GM04503 (cell line): ENCODE data around the gene ANKRD11.
"Not testable (repeated sequence)": the region's sequence is repeated elsewhere in the genome, so short reads cannot be mapped to it uniquely, and the experiment has no call there.

Experiments
- DNase-seq: peaks from one replicate; pipeline ENCODE4 v3.0.0-alpha.2; 2012; ENCODE audit warnings: low read depth

The ANKRD11 gene

DNA sequence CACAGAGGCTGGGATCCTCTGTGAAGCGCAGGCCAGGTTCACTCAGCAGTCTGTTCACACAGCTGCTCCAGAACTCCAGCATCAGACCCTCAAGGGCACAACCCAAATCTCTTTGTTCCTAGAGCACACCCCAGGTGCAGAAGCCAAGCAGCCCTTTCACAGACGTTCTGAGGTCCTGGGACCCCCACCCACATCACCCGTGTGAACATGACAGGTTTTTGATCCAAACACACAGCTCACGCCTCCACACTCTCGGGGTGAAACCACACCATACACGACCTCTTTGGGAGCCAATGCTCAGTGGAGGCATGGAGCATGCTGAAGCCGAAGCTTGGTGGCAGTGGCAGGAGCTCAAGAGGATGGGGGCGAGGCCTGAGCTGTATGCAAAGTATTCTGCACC, 175.5 kb downstream of the ANKRD11 start:
- DNase-seq, result no peak

DNA sequence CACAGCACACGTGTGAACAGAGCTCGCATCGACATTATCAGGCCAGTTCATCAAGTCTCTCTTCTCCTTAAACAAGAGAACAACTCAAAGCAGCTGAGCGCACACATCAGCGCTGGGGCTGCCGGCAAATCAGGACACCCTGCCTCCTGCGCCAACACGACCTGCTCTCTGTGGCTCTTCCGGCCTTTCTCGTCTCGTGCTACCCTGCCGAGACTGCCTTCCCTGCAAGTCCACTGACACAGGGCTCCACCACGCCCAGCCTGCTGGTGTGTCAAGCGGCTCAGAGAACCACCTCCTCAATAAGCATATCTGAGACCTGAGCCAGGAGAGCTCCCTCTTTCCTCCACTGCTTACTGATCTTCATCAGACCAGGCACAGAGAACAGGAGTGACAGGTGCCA, 176.0 kb downstream of the ANKRD11 start:
- DNase-seq, result no peak

DNA sequence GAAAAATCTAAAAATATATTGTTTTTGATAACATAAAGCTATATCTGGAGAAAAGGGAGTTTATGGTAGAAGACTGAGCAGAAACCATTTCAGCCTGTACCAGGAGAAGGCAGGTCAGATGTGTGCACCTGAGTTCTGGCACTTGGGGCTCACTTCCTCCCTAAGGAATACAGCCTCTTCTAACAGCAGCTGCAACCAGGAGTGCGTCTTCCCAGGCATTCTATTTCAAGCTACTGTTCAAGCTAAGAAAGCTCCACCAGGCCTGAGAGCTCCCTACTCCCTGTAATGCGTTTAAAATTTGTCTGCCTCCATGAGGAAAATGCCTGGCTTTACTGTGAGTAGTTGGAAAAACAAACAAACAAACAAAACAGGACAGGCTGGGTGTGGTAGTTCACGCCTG, 176.8 kb downstream of the ANKRD11 start:
- no peak for DNase-seq

- DNase-seq, result no peak
Observed at GRCh38 chr16:89312598-89313299, 177.6 kb downstream of the ANKRD11 start.

DNA sequence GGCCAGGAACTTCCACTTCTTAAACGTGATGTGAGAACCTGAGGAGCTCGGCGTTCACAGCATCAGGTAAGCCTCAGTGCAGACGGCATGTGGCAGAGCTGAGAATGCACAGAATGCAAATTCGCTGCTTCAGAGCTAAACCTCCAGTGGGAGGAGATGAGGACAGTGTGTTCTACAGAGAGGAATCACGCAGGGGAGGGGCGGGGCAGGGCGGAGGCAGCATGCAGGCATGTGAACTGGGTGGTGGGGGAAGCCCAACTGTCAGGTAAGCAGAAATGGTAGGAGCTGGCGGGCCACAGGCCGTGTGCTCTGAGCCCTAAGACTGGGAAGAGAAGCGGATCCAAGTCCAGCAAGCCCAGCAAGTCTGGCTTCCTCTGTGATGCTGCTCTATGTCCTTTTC, 178.2 kb downstream of the ANKRD11 start:
- DNase-seq, result no peak

DNA sequence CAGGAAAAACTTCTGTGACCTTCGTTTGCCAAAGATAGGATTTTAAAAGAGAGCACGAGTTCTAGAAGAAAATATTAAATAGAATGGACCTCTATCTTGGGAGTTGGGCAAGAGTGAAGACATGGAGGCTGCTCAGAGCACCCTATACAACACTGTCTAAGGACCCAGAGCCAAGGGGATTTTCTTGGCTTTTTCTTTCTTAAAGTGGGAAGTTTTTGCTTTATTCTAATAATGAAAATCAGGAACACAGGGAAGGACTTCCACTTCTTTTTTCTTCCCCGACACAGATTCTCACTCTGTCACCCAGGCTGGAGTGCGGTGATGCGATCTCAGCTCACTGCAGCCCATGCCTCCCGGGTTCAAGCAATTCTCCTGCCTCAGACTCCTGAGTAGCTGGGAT, 178.7 kb downstream of the ANKRD11 start:
- no peak for DNase-seq

DNA sequence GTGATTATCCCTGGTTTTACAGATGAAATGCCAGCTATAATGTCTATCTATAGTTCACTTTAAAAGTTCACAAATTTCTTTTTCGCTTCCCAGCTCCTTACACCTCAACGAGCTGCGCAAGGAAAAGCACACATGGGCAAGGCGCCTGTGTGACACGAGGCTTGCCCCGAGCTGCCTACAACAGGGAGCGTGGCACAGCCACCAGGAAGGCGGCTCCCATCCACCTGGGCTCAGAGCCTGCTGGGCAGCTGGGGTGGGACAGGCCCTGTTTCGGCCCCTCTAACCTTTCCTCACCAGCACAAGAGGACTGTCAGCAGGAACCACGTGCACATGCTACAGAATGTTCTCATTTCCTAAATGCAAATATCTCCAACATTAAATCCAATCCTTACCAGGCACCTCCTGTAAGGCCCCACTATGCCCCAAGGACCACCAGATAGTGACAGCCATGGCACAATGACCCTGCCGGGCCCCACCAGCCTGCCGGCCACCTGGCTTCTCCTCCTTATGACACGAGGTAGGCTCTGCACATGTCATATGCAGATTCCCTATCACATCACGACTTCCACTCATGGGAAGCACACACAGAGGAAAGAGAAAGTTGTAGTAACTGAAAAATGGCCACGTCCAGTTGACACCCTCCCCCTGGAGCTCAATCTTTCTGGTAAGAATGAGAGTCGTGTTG, 180.8 kb downstream of the ANKRD11 start:
- no peak for DNase-seq

DNA sequence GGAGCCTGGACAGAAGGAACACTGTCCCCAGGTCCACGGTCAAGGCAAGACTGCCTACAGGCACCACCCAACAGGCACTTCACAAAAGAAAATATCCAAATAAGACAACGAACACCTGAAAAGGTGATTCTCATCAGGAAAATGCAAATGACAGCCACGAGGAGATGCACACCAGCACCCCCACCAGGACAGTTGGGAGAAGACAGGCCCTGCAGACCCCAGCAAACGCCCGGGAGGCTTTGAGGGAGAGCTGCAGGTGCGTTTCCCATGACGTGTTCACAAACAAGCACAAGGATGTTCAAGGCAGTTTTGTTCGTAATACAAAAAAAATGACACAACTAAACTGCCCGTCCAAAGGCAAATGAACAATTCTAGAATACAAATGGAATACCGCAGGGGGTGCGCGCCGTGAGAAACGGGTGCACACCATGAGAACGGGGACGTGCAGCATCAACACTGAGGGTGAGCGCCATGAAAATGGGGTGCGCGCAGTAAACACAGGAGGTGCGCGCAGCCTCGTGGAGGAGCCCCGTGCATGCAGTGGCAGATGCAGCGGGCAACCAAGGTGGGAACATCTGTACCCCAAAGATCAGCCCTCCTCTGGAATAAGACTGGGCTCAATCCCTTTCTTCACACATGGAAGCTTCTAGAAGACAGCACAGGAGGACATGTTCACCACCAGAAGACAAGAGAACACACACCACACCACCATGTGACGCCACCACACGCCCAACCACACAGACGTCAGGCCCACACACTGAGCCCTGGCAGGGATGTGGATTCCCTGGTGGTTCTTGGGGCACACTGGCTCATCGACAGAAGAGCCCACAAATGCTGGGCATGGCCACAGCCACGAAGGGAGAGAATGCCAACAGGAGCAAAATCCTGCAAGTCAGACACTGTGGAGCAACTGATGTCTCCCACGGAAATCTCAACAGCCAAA, 181.7 kb downstream of the ANKRD11 start:
- no peak for DNase-seq

DNA sequence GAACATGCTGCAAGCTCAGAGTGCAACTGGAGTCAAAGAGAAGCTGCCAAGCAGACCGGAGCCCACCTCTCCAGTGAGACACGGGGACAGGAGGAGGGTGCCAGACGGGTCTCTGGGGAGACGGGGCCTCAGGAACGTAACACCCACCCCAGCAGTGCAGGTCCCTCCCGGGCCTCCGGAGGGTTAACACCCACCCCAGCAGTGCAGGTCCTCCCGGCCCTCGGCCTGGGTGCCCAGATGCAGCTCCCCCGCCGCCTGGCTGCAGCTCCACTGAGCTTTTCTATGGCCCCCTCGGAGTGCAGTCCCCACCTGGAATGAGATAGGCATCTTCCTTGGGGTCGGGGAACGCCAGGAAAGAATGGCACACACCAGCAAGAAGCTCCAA, 182.9 kb downstream of the ANKRD11 start:
- DNase-seq, result no peak

- DNase-seq, result not testable (repeated sequence)
Observed at GRCh38 chr16:89306457-89307420, 183.6 kb downstream of the ANKRD11 start.

- no peak for DNase-seq
Observed at GRCh38 chr16:89304941-89305705, 185.2 kb downstream of the ANKRD11 start.

GRCh38 chr16:89304181-89304851, 186.0 kb downstream of the ANKRD11 start:
- DNase-seq, result no peak

GRCh38 chr16:89303617-89304016, 186.7 kb downstream of the ANKRD11 start:
- no peak for DNase-seq

DNA sequence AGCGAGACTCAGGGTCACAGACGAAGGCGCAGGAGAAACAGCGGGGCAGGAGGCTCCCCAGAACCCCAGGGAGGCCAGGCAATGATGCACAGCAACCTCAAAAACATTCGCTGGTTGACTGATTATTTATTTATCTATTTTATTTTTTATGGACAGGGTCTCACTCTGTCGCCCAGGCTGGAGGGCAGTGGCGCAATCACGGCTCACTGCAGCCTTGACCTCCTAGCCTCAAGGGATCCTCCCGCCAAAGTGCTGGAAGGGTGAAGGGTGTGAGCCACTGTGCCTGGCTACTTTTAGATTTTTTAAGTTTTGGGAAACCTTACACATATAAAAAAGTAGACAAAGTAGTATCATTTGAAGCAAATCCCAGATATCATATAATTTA, 189.4 kb downstream of the ANKRD11 start:
- no peak for DNase-seq

DNA sequence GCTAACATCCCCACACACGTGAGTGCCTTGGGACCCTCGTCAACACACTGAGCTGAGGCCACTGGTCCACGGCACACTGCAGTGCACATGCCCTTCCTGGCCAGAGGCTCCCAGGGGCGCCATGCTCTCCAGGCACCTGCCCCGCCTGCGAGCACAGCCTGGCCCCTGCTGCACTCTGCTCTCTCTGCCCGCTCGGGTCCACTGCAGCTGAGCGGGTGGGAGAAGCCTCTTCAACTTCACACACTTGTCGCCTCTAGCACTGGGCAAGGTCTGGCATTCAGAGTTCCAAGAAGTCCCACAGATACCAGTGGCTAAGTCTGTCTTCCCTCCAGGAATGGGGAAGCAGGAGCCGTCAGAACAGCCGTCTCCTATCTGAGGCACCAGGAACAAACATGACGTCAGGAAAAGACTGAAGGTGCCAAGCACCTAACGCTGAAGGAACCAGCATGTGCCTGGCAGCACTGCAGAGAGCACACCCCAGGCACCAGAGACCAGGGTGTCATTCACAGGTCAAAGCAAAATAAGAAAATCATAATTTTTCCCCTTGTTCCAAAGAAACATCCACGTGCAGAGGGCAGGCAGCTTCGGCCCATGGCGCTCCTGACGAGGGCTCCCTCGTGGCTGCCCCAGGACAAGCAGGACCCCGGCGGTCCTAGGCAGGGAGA, 189.9 kb downstream of the ANKRD11 start:
- no peak for DNase-seq

DNA sequence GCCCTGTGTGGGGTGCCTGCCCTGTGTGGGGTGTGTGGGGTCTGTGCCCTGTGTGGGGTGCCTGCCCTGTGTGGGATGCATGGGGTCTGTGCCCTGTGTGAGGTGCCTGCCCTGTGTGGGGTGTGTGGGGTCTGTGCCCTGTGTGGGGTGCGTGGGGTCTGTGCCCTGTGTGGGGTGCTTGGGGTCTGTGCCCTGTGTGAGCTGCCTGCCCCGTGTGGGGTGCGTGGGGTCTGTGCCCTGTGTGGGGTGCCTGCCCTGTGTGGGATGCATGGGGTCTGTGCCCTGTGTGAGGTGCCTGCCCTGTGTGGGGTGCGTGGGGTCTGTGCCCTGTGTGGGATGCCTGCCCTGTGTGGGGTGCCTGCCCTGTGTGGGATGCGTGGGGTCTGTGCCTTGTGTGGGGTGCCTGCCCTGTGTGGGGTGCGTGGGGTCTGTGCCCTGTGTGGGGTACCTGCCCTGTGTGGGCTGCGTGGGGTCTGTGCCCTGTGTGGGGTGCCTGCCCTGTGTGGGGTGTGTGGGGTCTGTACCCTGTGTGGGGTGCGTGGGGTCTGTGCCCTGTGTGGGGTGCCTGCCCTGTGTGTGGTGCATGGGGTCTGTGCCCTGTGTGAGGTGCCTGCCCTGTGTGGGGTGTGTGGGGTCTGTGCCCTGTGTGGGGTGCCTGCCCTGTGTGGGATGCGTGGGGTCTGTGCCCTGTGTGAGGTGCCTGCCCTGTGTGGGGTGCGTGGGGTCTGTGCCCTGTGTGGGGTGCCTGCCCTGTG, 190.8 kb downstream of the ANKRD11 start:
- DNase-seq, result not testable (repeated sequence)

DNA sequence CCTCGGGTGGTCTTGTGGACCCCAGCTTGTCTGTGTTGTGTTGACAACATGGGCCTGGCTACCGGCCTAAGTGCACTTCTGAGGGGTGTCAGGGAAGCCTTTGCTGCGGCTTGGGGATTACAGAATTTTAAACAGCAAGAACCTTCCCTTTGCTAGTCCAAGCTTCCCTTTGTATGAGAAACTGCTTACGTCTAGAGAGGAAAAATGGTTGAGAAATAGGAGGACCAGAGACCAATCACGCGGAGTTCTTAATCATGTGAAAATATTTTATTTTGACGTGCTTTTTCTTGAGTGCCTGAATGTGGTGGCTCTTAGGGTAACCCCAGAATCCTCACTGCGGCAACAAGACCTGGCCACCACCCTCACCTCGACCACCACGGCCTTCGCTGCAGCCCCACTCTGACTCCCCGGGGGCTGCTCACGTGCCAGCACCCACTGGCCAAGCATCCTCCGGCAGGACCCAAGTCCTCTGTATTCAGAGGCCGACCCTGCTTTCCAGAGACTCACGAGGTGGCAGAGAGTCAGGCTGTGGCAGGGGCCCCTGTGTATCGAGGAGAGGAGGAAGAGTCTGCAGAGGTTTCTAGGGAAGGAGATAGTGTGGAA, 191.6 kb downstream of the ANKRD11 start:
- DNase-seq, result no peak

- no peak for DNase-seq
Observed at GRCh38 chr16:89297910-89298545, 192.3 kb downstream of the ANKRD11 start.
